HCT116 (cell line): ENCODE data around the gene ADK.

Experiments
- EZH2 ChIP-seq: fragments of 200-600 bp; sonication (generic); IDR thresholded peaks from 2 replicates; pipeline ENCODE4 v1.6.1; 2017; ENCODE audit warnings: antibody characterized with exemption, mixed run types
- EZH2phosphoT487 ChIP-seq: fragments of 200-600 bp; IDR thresholded peaks from 2 replicates; pipeline ENCODE4 v1.6.1; 2018; ENCODE audit warnings: antibody characterized with exemption, borderline replicate concordance
- POLR2A ChIP-seq: IDR thresholded peaks from 2 replicates; pipeline ENCODE4 v1.7.0; 2011; ENCODE audit warnings: borderline replicate concordance; ENCODE audit not compliant: insufficient read depth, insufficient read length; ENCODE audit errors: extremely low read depth

DNA sequence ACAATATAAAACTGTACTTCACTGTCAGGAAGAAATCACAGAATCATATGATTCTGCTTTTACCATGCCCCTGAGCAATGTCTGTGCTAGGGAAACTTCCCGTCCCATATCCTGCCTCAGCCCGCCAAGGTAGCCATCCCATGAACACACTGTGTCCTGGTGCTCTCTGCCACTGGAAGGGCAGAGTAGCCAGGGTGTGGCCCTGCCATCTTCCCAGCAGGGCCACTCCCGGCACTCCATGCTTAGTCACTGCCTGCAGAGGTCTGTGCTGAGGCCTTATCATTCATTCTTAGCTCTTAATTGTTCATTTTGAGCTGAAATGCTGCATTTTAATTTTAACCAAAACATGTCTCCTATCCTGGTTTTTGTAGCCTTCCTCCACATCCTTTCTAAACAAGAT is 32.2 kb upstream of the ADK start:
- TF ChIP-seq EZH2phosphoT487: no peak
- no peak for TF ChIP-seq EZH2
- TF ChIP-seq POLR2A: no peak
